HepG2 (cell line): ENCODE results near the gene VCX2. TPM values are rescaled to one million over a fixed set of nuclear protein-coding genes. Genes with fewer than 3 reads are reported as not detected.
"Not testable (repeated sequence)": the region's sequence is repeated elsewhere in the genome, so short reads cannot be mapped to it uniquely, and the experiment has no call there.

ENCODE experiments used
- ATAC-seq: fragments of 200-7000 bp; cut with Tn5 transposase; 3 replicates; pipeline ENCODE4 v1.9.1; 2020; ENCODE audit warnings: mild to moderate bottlenecking, moderate library complexity
- Bru-seq: library from RNA; stranded (reverse); fragments of 400-500 nt; gene quantifications from one replicate; lab custom pipeline; 2021; lab: Mats Ljungman, UMichigan
- BruChase-seq, 2 experiments: library from RNA; stranded (reverse); fragments of 400-500 nt; gene quantifications; one replicate each; lab custom pipeline; 2021; lab: Mats Ljungman, UMichigan
- BruUV-seq: library from RNA; stranded (reverse); fragments of 400-500 nt; replicated peaks from 2 replicates; lab custom pipeline; 2021; lab: Mats Ljungman, UMichigan
- CTCF ChIA-PET: fragments of 300-600 bp; formaldehyde crosslinking; extraction: SDS; loops from one replicate; lab custom pipeline; 2021; ENCODE audit warnings: low total read pairs, inconsistent platforms, low intra/inter-chr PET ratio; lab: Yijun Ruan, JAX
- POLR2A ChIA-PET: fragments of 350-600 bp; sonication (Branson Sonifier 250); formaldehyde crosslinking; loops from one replicate; lab custom pipeline; 2020; ENCODE audit warnings: antibody characterized with exemption, inconsistent platforms; lab: Yijun Ruan, JAX
- DNase-seq: peaks from one replicate; pipeline ENCODE4 v3.0.0-alpha.2; 2015; ENCODE audit warnings: low spot score
- FAIRE-seq: peaks from 3 replicates; lab custom pipeline; 2011; peaks lifted over from hg19 to GRCh38; lab: Jason Lieb, UNC
- H2AFZ ChIP-seq: one replicate; pipeline ENCODE4 v1.6.1; 2011; ENCODE audit warnings: low read length, inconsistent platforms
- H3K27ac ChIP-seq: fragments of 300-600 bp; 3 replicates; pipeline ENCODE4 v1.8.0; 2011; ENCODE audit warnings: mixed run types, mild to moderate bottlenecking, mixed read lengths, low read length, inconsistent platforms; ENCODE audit not compliant: insufficient read depth; ENCODE audit errors: extremely low read length
- H3K27me3 ChIP-seq, 2 experiments: fragments of 200-600 bp in 1 of 2; 2 replicates in 1 of 2; 3 replicates in 1 of 2; pipeline versions ENCODE4 v1.6.0 to v1.8.0; 2011; ENCODE audit warnings: low read length in 2 of 2, mild to moderate bottlenecking in 2 of 2, moderate library complexity in 2 of 2, inconsistent platforms in 1 of 2; ENCODE audit not compliant: insufficient read depth in 2 of 2, control insufficient read depth in 1 of 2
- H3K36me3 ChIP-seq, 2 experiments: fragments of 200-600 bp in 1 of 2; replicated peaks in 1 of 2; 2 replicates in 1 of 2; 3 replicates in 1 of 2; pipeline versions ENCODE4 v1.5.1 to v1.8.0; 2011; ENCODE audit warnings: low read length in 2 of 2, inconsistent platforms in 1 of 2; ENCODE audit not compliant: insufficient read depth in 2 of 2, control insufficient read depth in 1 of 2
- H3K4me1 ChIP-seq: 2 replicates; pipeline ENCODE4 v1.5.1; 2012; ENCODE audit warnings: low read length, inconsistent platforms; ENCODE audit not compliant: insufficient read depth
- H3K4me2 ChIP-seq: 2 replicates; pipeline ENCODE4 v1.6.0; 2011; ENCODE audit warnings: low read depth, low read length, inconsistent platforms
- H3K4me3 ChIP-seq, 3 experiments: fragments of 200-600 bp in 1 of 3; sonication (generic), shearing (Covaris generic) in 1 of 3; replicated peaks in 1 of 3; 2 replicates each; pipeline ENCODE4 v1.5.1; 2011 to 2016; ENCODE audit warnings: low read length in 3 of 3, inconsistent platforms in 2 of 3, low read depth in 2 of 3, mild to moderate bottlenecking in 2 of 3, control low read depth in 1 of 3, mixed read lengths in 1 of 3; ENCODE audit not compliant: insufficient read depth in 1 of 3
- H3K79me2 ChIP-seq: one replicate; pipeline ENCODE4 v1.6.1; 2011; ENCODE audit warnings: low read length, inconsistent platforms; ENCODE audit not compliant: insufficient read depth
- H3K9ac ChIP-seq: 2 replicates; pipeline ENCODE4 v1.6.0; 2011; ENCODE audit warnings: mild to moderate bottlenecking, low read depth, low read length, inconsistent platforms; ENCODE audit not compliant: insufficient read depth
- H3K9me3 ChIP-seq: 2 replicates; pipeline ENCODE4 v1.5.1; 2012; ENCODE audit warnings: mild to moderate bottlenecking, low read length
- H4K20me1 ChIP-seq: 2 replicates; pipeline ENCODE4 v1.6.0; 2011; ENCODE audit warnings: inconsistent platforms, mild to moderate bottlenecking, low read length, moderate library complexity; ENCODE audit not compliant: insufficient read depth
- NR0B2 ChIP-seq: sonication (generic); formaldehyde crosslinking; IDR thresholded peaks from 2 replicates; pipeline ENCODE4 v1.4.0; 2020; ENCODE audit warnings: mild to moderate bottlenecking, missing genetic modification reagents
- RAD21 ChIP-seq: fragments of 450-650 bp; formaldehyde crosslinking; IDR thresholded peaks from 2 replicates; pipeline ENCODE4 v1.5.0; 2020; ENCODE audit warnings: mild to moderate bottlenecking
- RNF2 ChIP-seq: fragments of 450-650 bp; conservative IDR thresholded peaks from 2 replicates; pipeline ENCODE4 v1.6.1; 2016; ENCODE audit warnings: low read depth
- SRY ChIP-seq: sonication (generic); formaldehyde crosslinking; IDR thresholded peaks from 2 replicates; pipeline ENCODE4 v1.8.0; 2022; ENCODE audit warnings: mild to moderate bottlenecking, missing genetic modification reagents
- THAP9 ChIP-seq: sonication (generic); formaldehyde crosslinking; IDR thresholded peaks from 2 replicates; pipeline ENCODE4; 2020; ENCODE audit warnings: missing genetic modification reagents, mild to moderate bottlenecking, borderline replicate concordance
- ZFP36L1 ChIP-seq: sonication (generic); formaldehyde crosslinking; IDR thresholded peaks from 2 replicates; pipeline ENCODE4 v1.8.0; 2022; ENCODE audit warnings: mild to moderate bottlenecking, missing genetic modification reagents, moderate library complexity
- ZNF121 ChIP-seq: sonication (generic); formaldehyde crosslinking; IDR thresholded peaks from 2 replicates; pipeline ENCODE4 v1.5.0; 2020; ENCODE audit warnings: mild to moderate bottlenecking, missing genetic modification reagents
- ZNF136 ChIP-seq: sonication (generic); formaldehyde crosslinking; IDR thresholded peaks from 2 replicates; pipeline ENCODE4 v1.8.1; 2022; ENCODE audit warnings: low read depth, mild to moderate bottlenecking, moderate library complexity, missing genetic modification reagents
- ZNF24 ChIP-seq: fragments of 450-650 bp; IDR thresholded peaks from 2 replicates; pipeline ENCODE4 v1.6.1; 2017; ENCODE audit warnings: antibody characterized with exemption, mild to moderate bottlenecking
- ZNF33B ChIP-seq: sonication (generic); formaldehyde crosslinking; IDR thresholded peaks from 2 replicates; pipeline ENCODE4 v1.5.1; 2020; ENCODE audit warnings: mild to moderate bottlenecking, missing genetic modification reagents
- ZNF713 ChIP-seq: sonication (generic); formaldehyde crosslinking; IDR thresholded peaks from 2 replicates; pipeline ENCODE4 v1.4.0; 2020; ENCODE audit warnings: mild to moderate bottlenecking, missing genetic modification reagents
- ZSCAN31 ChIP-seq: sonication (generic); formaldehyde crosslinking; IDR thresholded peaks from 2 replicates; pipeline ENCODE4 v1.5.0; 2020; ENCODE audit warnings: low read depth, mild to moderate bottlenecking, missing genetic modification reagents
- WGBS: methylation state at CpG from one replicate; pipeline ENCODE4 v1.1.6; 2017; ENCODE audit warnings: low lambda C conversion rate; 5-methylcytosine and 5-hydroxymethylcytosine counted together
- in situ Hi-C: cut with HindIII; loops from 2 replicates; pipeline ENCODE4 v1.10.0; 2017; ENCODE audit warnings: low pct_unique_long_range_greater_than_20kb; ENCODE audit not compliant: extremely low pct_ligation_motif_present
- intact Hi-C: fragments of 100-400 bp; cut with micrococcal nuclease; formaldehyde crosslinking; loops from one replicate; pipeline ENCODE4 v1.10.0; 2022; ENCODE audit not compliant: unreplicated experiment
- long read RNA-seq, 2 experiments: library from RNA in 1 of 2; library from polyadenylated mRNA in 1 of 2; stranded (forward) in 1 of 2; unstranded in 1 of 2; transcript quantifications; one replicate each; pipeline ENCODE4 v2.0.0, GENCODE V29; 2019 to 2022
- polyA minus RNA-seq, 3 experiments: library from RNA; depleted of rRNA, polyadenylated mRNA; stranded (reverse); fragments of >200 nt; gene quantifications; 2 replicates each; pipeline ENCODE4 v1.2.3, GENCODE V29; 2011; ENCODE audit warnings: low replicate concordance in 1 of 3
- polyA plus RNA-seq, 8 experiments: library from polyadenylated mRNA; depleted of rRNA in 3 of 8; stranded (reverse) in 7 of 8; unstranded in 1 of 8; fragments of >200 nt; fragmentation: Illumina TruSeq in 4 of 8; extraction: Trizol in 4 of 8; gene quantifications; 2 replicates each; pipeline versions ENCODE4 v1.2.1 to v1.2.3, GENCODE V29; 2011 to 2016; ENCODE audit warnings: low read depth in 4 of 8, missing spikeins in 1 of 8, mixed read lengths in 1 of 8; ENCODE audit not compliant: insufficient read depth in 1 of 8
- total RNA-seq, 5 experiments: library from RNA; depleted of rRNA; stranded (reverse); fragments of >200 nt; fragmentation: Illumina TruSeq; extraction: Trizol; gene quantifications; 2 replicates each; pipeline ENCODE4 v1.2.3, GENCODE V29; 2016; ENCODE audit warnings: low read depth in 1 of 5

VCX2 gene
- total RNA-seq (2016; rRNA removed; fragmentation: Illumina TruSeq; extraction: Trizol), result not detected in 2 replicates
- not detected in 2 replicates for total RNA-seq (2016; cell fraction: cytosol; rRNA removed; fragmentation: Illumina TruSeq; extraction: Trizol; ENCODE audit: low read depth)
- not detected in 2 replicates for total RNA-seq (2016; cell fraction: insoluble cytoplasmic fraction; rRNA removed; fragmentation: Illumina TruSeq; extraction: Trizol)
- total RNA-seq (2016; cell fraction: membrane; rRNA removed; fragmentation: Illumina TruSeq; extraction: Trizol), result not detected in 2 replicates
- not detected in 2 replicates for total RNA-seq (2016; cell fraction: nucleus; rRNA removed; fragmentation: Illumina TruSeq; extraction: Trizol)
- polyA plus RNA-seq (2011; rRNA removed), result not detected in 2 replicates
- not detected in 2 replicates for polyA plus RNA-seq (2011; cell fraction: cytosol; rRNA removed)
- polyA plus RNA-seq (2011; cell fraction: nucleus; rRNA removed), result not detected in 2 replicates
- polyA plus RNA-seq (2012), result not detected in 2 replicates
- polyA plus RNA-seq (2016; cell fraction: cytosol; fragmentation: Illumina TruSeq; extraction: Trizol; ENCODE audit: low read depth), result not detected in 2 replicates
- polyA plus RNA-seq (2016; cell fraction: insoluble cytoplasmic fraction; fragmentation: Illumina TruSeq; extraction: Trizol; ENCODE audit: low read depth), result not detected in 2 replicates
- polyA plus RNA-seq (2016; cell fraction: membrane; fragmentation: Illumina TruSeq; extraction: Trizol; ENCODE audit: low read depth), result not detected in 2 replicates
- not detected in 2 replicates for polyA plus RNA-seq (2016; cell fraction: nucleus; fragmentation: Illumina TruSeq; extraction: Trizol; ENCODE audit: insufficient read depth, low read depth)
- not detected in 2 replicates for polyA minus RNA-seq (2011; rRNA and poly(A)+ RNA removed; ENCODE audit: low replicate concordance)
- not detected in 2 replicates for polyA minus RNA-seq (2011; cell fraction: cytosol; rRNA and poly(A)+ RNA removed)
- polyA minus RNA-seq (2011; cell fraction: nucleus; rRNA and poly(A)+ RNA removed), result not detected in 2 replicates
- Bru-seq, nascent RNA, result not detected
- BruChase-seq, experiment 1, labeled RNA remaining after a 6-hour chase, result not detected
- BruChase-seq, experiment 2, labeled RNA remaining after a 2-hour chase, result not detected
- long read RNA-seq, experiment 1, result 0 reads
- long read RNA-seq, experiment 2, result 0 reads

GRCh38 chrX:8171169-8171568 is at the start of gene VCX2:
TSS of gene VCX2 (minus strand) at chrX:8171267. CDS start at chrX:8170643, 624 bp downstream.
- CTCF ChIA-PET, H4K20me1 ChIP-seq, ATAC-seq, H3K9ac ChIP-seq, H3K4me3 ChIP-seq, H3K79me2 ChIP-seq, H3K27ac ChIP-seq, in situ Hi-C loops, FAIRE-seq, H3K4me1 ChIP-seq, DNase-seq, H3K27me3 ChIP-seq, intact Hi-C loops, H3K36me3 ChIP-seq, H3K9me3 ChIP-seq, POLR2A ChIA-PET, H2AFZ ChIP-seq, H3K4me2 ChIP-seq, BruUV-seq: not testable (repeated sequence)
- WGBS, result 97% methylated on average over 3 of the region's 3 CpGs

- ATAC-seq (no peak), DNase-seq (no peak), FAIRE-seq (no peak)
- Histone ChIP-seq H3K27ac (no peak overlapping the region), H3K9ac (no peak overlapping the region), H3K4me1 (no peaks in the 10 kb centered on the region), H3K4me2 (no peak overlapping the region), H3K79me2 (no peaks in the 10 kb centered on the region), H3K36me3 (no peaks in the 10 kb centered on the region), H3K4me3 (no peak overlapping the region), H3K9me3 (no peaks in the 10 kb centered on the region), H2AFZ (no peak overlapping the region), H3K27me3 (no peaks in the 10 kb centered on the region), H4K20me1 (no peaks in the 10 kb centered on the region)
- WGBS, result 0% methylated on average over 2 of the region's 4 CpGs
- no TSS peak for BruUV-seq
- intact Hi-C loops, result no loop called here
- ChIA-PET POLR2A (no interaction called here), CTCF (no interaction called here)
- in situ Hi-C loops, result no loop called here
- TF ChIP-seq RAD21 (CRISPR knock-in tag) (no peak), THAP9 (CRISPR knock-in tag) (no peak), NR0B2 (CRISPR knock-in tag) (no peak), ZNF33B (CRISPR knock-in tag) (no peak), ZNF121 (CRISPR knock-in tag) (no peak), ZFP36L1 (CRISPR knock-in tag) (no peak), RNF2 (no peak), ZNF713 (CRISPR knock-in tag) (no peak), ZSCAN31 (no peak), ZNF136 (no peak), SRY (CRISPR knock-in tag) (no peak), ZNF24 (no peak)
These were observed 33.9 kb upstream of the VCX2 start for GRCh38 chrX:8204943-8205342.
